Neural cell (in vitro differentiated cells): ENCODE results near the gene TSPAN32. TPM values are rescaled to one million over a fixed set of nuclear protein-coding genes. Genes with fewer than 3 reads are reported as not detected.

Source experiments
- H2AFZ ChIP-seq: fragments of 200-600, 300-800 bp; sonication (generic), shearing (Covaris generic); 2 replicates; pipeline ENCODE4 v1.6.0; 2014; ENCODE audit warnings: low read depth, mild to moderate bottlenecking, antibody characterized with exemption, low read length, moderate library complexity
- H3F3A ChIP-seq: fragments of 200-600 bp; shearing (Covaris generic); 2 replicates; pipeline ENCODE4 v1.6.1; 2016; ENCODE audit warnings: mild to moderate bottlenecking, moderate library complexity, mixed read lengths, antibody characterized with exemption, low read length; ENCODE audit not compliant: insufficient read depth, poor library complexity, severe bottlenecking
- H3K27ac ChIP-seq: fragments of 200-600, 300-800 bp; sonication (generic), shearing (Covaris generic); 2 replicates; pipeline ENCODE4 v1.5.1; 2014; ENCODE audit warnings: mild to moderate bottlenecking, low read length, moderate library complexity
- H3K27me3 ChIP-seq: fragments of 300-800, 200-600 bp; sonication (generic), shearing (Covaris generic); 2 replicates; pipeline ENCODE4 v1.6.0; 2014; ENCODE audit warnings: mild to moderate bottlenecking, low read depth, low read length, moderate library complexity; ENCODE audit not compliant: insufficient read depth
- H3K36me3 ChIP-seq: fragments of 300-800, 200-600 bp; sonication (generic), shearing (Covaris generic); 2 replicates; pipeline ENCODE4 v1.5.1; 2014; ENCODE audit warnings: mild to moderate bottlenecking, antibody characterized with exemption, low read length, moderate library complexity; ENCODE audit not compliant: insufficient read depth
- H3K4me2 ChIP-seq: fragments of 300-800, 200-600 bp; sonication (generic), shearing (Covaris generic); 2 replicates; pipeline ENCODE4 v1.6.0; 2014; ENCODE audit warnings: mild to moderate bottlenecking, low read length
- H3K4me3 ChIP-seq: fragments of 300-800, 200-600 bp; sonication (generic), shearing (Covaris generic); 2 replicates; pipeline ENCODE4 v1.5.1; 2014; ENCODE audit warnings: mild to moderate bottlenecking, low read length, moderate library complexity
- H3K79me2 ChIP-seq: fragments of 200-600 bp; shearing (Covaris generic); replicated peaks from 2 replicates; pipeline ENCODE4 v1.6.0; 2014; ENCODE audit warnings: mild to moderate bottlenecking, low read length, moderate library complexity; ENCODE audit not compliant: insufficient read depth
- H3K9ac ChIP-seq: fragments of 300-800, 200-600 bp; sonication (generic), shearing (Covaris generic); 2 replicates; pipeline ENCODE4 v1.6.1; 2016; ENCODE audit warnings: mild to moderate bottlenecking, low read length, mixed read lengths
- H3K9me2 ChIP-seq: fragments of 200-600 bp; shearing (Covaris generic); 2 replicates; pipeline ENCODE4 v1.6.1; 2016; ENCODE audit warnings: mild to moderate bottlenecking, low read length, mixed read lengths; ENCODE audit not compliant: insufficient read depth
- H3K9me3 ChIP-seq: fragments of 200-600, 300-800 bp; sonication (generic), shearing (Covaris generic); 2 replicates; pipeline ENCODE4 v1.6.1; 2016; ENCODE audit warnings: mild to moderate bottlenecking, mixed run types, low read length, moderate library complexity, mixed read lengths
- H4K20me1 ChIP-seq: fragments of 200-600 bp; shearing (Covaris generic); 2 replicates; pipeline ENCODE4 v1.6.1; 2016; ENCODE audit warnings: mild to moderate bottlenecking, mixed run types; ENCODE audit not compliant: insufficient read depth
- EP300 ChIP-seq: fragments of 450-650 bp; conservative IDR thresholded peaks from 2 replicates; pipeline ENCODE4 v1.6.1; 2014; ENCODE audit warnings: antibody characterized with exemption, mild to moderate bottlenecking, moderate library complexity; ENCODE audit not compliant: poor library complexity, severe bottlenecking
- EZH2 ChIP-seq: fragments of 200-600, 300-800 bp; shearing (Covaris generic), sonication (generic); IDR thresholded peaks from 2 replicates; pipeline ENCODE4 v1.6.1; 2014; ENCODE audit warnings: antibody characterized with exemption, low read length, borderline replicate concordance, mild to moderate bottlenecking; ENCODE audit not compliant: insufficient read depth, poor library complexity, severe bottlenecking
- MXI1 ChIP-seq: fragments of 450-650 bp; conservative IDR thresholded peaks from 2 replicates; pipeline ENCODE4 v1.6.1; 2014; ENCODE audit warnings: antibody characterized with exemption, mild to moderate bottlenecking; ENCODE audit not compliant: poor library complexity, severe bottlenecking
- POLR2AphosphoS5 ChIP-seq: IDR thresholded peaks from 2 replicates; pipeline ENCODE4 v1.6.1; 2012
- RAD21 ChIP-seq: fragments of 450-650 bp; conservative IDR thresholded peaks from 2 replicates; pipeline ENCODE4 v1.6.1; 2014; ENCODE audit warnings: antibody characterized with exemption, mild to moderate bottlenecking, moderate library complexity
- SMC3 ChIP-seq: fragments of 450-650 bp; conservative IDR thresholded peaks from 2 replicates; pipeline ENCODE4 v1.6.1; 2014; ENCODE audit warnings: antibody characterized with exemption, mild to moderate bottlenecking, moderate library complexity; ENCODE audit not compliant: poor library complexity
- TAF1 ChIP-seq: IDR thresholded peaks from 2 replicates; pipeline ENCODE4 v1.6.1; 2012; ENCODE audit warnings: low read depth
- polyA plus RNA-seq: library from polyadenylated mRNA; depleted of rRNA; stranded (reverse); fragments of >200 nt; gene quantifications from 2 replicates; pipeline ENCODE4 v1.2.3, GENCODE V29; 2014
- TF ChIP-seq, protein P1 (sequence below): IDR thresholded peaks from 2 replicates; pipeline ENCODE4 v1.6.1; 2012; ENCODE audit warnings: borderline replicate concordance
- TF ChIP-seq, protein P2 (sequence below): fragments of 450-650 bp; IDR thresholded peaks from 2 replicates; pipeline ENCODE4 v1.5.1; 2014; ENCODE audit warnings: antibody characterized with exemption, mild to moderate bottlenecking, moderate library complexity; ENCODE audit not compliant: poor library complexity, severe bottlenecking

Gene TSPAN32
- polyA plus RNA-seq, 1 donor from 2014 or later = not detected

DNA sequence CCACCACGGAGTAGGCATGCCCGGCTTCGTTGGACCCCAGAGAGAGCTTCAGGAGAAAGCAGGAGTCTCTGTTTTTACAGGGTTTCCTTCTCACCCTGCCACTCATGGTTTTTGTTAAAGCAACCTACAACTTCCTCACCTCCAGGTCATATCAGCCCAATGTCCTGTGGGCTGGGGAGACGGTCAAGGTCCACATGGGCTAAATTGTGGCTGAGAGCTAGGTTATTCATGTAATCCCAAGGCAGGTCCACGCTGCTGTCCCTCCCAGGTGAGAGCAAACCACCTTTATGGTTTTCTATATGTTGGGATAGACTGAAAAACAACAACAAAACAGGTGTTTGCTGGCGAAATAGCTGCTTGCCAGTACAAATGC is 19.5 kb downstream of the TSPAN32 start:
- H3K4me2 ChIP-seq = no peak overlapping the region
- H3K79me2 ChIP-seq = no peaks in the 10 kb centered on the region
- no peaks in the 10 kb centered on the region for H3F3A ChIP-seq
- no peaks in the 10 kb centered on the region for H3K9me2 ChIP-seq
- H3K27me3 ChIP-seq = no peaks in the 10 kb centered on the region
- H4K20me1 ChIP-seq = no peaks in the 10 kb centered on the region
- TF ChIP-seq EZH2 (no peak), MXI1 (no peak), SMC3 (no peak), TAF1 (no peak), EP300 (no peak), RAD21 (no peak), POLR2AphosphoS5 (no peak)
- TF ChIP-seq, protein P1, sequence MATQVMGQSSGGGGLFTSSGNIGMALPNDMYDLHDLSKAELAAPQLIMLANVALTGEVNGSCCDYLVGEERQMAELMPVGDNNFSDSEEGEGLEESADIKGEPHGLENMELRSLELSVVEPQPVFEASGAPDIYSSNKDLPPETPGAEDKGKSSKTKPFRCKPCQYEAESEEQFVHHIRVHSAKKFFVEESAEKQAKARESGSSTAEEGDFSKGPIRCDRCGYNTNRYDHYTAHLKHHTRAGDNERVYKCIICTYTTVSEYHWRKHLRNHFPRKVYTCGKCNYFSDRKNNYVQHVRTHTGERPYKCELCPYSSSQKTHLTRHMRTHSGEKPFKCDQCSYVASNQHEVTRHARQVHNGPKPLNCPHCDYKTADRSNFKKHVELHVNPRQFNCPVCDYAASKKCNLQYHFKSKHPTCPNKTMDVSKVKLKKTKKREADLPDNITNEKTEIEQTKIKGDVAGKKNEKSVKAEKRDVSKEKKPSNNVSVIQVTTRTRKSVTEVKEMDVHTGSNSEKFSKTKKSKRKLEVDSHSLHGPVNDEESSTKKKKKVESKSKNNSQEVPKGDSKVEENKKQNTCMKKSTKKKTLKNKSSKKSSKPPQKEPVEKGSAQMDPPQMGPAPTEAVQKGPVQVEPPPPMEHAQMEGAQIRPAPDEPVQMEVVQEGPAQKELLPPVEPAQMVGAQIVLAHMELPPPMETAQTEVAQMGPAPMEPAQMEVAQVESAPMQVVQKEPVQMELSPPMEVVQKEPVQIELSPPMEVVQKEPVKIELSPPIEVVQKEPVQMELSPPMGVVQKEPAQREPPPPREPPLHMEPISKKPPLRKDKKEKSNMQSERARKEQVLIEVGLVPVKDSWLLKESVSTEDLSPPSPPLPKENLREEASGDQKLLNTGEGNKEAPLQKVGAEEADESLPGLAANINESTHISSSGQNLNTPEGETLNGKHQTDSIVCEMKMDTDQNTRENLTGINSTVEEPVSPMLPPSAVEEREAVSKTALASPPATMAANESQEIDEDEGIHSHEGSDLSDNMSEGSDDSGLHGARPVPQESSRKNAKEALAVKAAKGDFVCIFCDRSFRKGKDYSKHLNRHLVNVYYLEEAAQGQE = no peak
- TF ChIP-seq, protein P2, sequence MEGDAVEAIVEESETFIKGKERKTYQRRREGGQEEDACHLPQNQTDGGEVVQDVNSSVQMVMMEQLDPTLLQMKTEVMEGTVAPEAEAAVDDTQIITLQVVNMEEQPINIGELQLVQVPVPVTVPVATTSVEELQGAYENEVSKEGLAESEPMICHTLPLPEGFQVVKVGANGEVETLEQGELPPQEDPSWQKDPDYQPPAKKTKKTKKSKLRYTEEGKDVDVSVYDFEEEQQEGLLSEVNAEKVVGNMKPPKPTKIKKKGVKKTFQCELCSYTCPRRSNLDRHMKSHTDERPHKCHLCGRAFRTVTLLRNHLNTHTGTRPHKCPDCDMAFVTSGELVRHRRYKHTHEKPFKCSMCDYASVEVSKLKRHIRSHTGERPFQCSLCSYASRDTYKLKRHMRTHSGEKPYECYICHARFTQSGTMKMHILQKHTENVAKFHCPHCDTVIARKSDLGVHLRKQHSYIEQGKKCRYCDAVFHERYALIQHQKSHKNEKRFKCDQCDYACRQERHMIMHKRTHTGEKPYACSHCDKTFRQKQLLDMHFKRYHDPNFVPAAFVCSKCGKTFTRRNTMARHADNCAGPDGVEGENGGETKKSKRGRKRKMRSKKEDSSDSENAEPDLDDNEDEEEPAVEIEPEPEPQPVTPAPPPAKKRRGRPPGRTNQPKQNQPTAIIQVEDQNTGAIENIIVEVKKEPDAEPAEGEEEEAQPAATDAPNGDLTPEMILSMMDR = no peak
- no peak overlapping the region for H2AFZ ChIP-seq
- H3K4me3 ChIP-seq = no peak overlapping the region
- no peaks in the 10 kb centered on the region for H3K36me3 ChIP-seq
- no peak overlapping the region for H3K27ac ChIP-seq
- H3K9me3 ChIP-seq = no peaks in the 10 kb centered on the region
- no peak overlapping the region for H3K9ac ChIP-seq

DNA sequence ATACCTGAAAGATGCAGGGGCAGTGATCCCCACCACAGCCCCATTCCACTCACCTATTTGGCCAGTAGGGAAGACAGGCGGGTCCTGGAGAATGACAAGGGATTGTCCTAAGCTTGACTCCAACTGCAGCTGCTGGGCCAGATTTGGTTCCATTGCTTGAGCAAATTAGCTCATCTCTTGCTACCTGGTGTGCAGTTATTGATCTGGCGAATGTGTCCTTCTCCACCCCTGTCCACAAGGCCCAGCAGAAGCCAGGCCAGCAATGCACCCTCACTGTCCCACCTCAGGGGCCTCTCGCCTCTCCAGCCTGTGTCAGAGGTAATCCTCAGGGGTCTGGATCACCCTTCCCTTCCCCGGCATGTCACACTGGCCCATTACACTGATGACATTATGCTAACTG is 23.3 kb downstream of the TSPAN32 start:
- no peaks in the 10 kb centered on the region for H3K36me3 ChIP-seq
- no peak overlapping the region for H3K27ac ChIP-seq
- no peak overlapping the region for H2AFZ ChIP-seq
- H3K9ac ChIP-seq = no peak overlapping the region
- H4K20me1 ChIP-seq = no peaks in the 10 kb centered on the region
- no peaks in the 10 kb centered on the region for H3K27me3 ChIP-seq
- H3K4me3 ChIP-seq = no peak overlapping the region
- no peak overlapping the region for H3K4me2 ChIP-seq
- TF ChIP-seq SMC3 (no peak), TAF1 (no peak)
- no peaks in the 10 kb centered on the region for H3K79me2 ChIP-seq
- no peaks in the 10 kb centered on the region for H3K9me2 ChIP-seq
- H3F3A ChIP-seq = no peaks in the 10 kb centered on the region
- no peaks in the 10 kb centered on the region for H3K9me3 ChIP-seq

DNA sequence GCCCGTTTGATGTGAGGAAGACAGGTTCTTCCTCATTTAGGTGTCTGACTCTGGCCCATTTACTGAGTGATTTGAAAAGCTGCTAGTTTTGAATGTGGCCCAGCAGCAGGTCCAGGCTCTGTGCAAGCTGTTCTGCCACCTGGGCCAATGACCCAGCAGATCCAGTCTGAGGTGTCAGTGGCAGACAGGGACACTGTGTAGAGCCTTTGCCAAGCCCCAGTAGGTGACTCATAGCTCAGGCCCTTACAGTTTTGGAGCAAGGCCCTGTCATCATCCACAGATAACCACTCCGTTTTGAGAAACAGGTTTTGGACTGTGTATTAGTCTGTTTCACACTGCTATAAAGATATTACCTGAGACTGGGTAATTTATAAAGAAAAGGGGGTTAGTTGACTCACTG is 23.9 kb downstream of the TSPAN32 start:
- TF ChIP-seq POLR2AphosphoS5 (no peak), MXI1 (no peak), EP300 (no peak), SMC3 (no peak), EZH2 (no peak), RAD21 (no peak), TAF1 (no peak)
- TF ChIP-seq, protein P1 = no peak
- no peaks in the 10 kb centered on the region for H3K79me2 ChIP-seq
- H2AFZ ChIP-seq = no peak overlapping the region
- H3K27me3 ChIP-seq = no peaks in the 10 kb centered on the region
- no peak overlapping the region for H3K4me3 ChIP-seq
- no peaks in the 10 kb centered on the region for H4K20me1 ChIP-seq
- no peak overlapping the region for H3K27ac ChIP-seq
- no peaks in the 10 kb centered on the region for H3F3A ChIP-seq
- no peaks in the 10 kb centered on the region for H3K36me3 ChIP-seq
- H3K9me2 ChIP-seq = no peaks in the 10 kb centered on the region
- no peak overlapping the region for H3K4me2 ChIP-seq
- H3K9me3 ChIP-seq = no peaks in the 10 kb centered on the region
- H3K9ac ChIP-seq = no peak overlapping the region
